Measurements from ENCODE around the gene PAH. TPM values are rescaled to one million over a fixed set of nuclear protein-coding genes. Genes with fewer than 3 reads are reported as not detected.

PAH gene
- polyA plus RNA-seq, 2 of the 4 experiments (the other 2 are of a cell fraction): not detected

GRCh38 chr12:102966200-102966863 is 49.3 kb upstream of the PAH start:
- H3K9me3 ChIP-seq: no peaks in the 10 kb centered on the region
- ATAC-seq (no peak), FAIRE-seq (no peak), DNase-seq (ENCODE audit: low read depth in 1 of 2, low spot score in 1 of 2) (no peak)
- ChIA-PET CTCF (interaction anchor here (1.0 kb wide), 1 partner anchor 10 kb away, joined by 3 read pairs; no protein-coding TSS in a partner anchor), POLR2A (no interaction called here)
- 0 out of 3 replicates have a peak, but pooled peaks cover 4% of the 10 kb centered on the region for H3K4me1 ChIP-seq
- H3K27ac ChIP-seq: no peak overlapping the region
- H3K4me3 ChIP-seq: no peak overlapping the region
- no peak overlapping the region for H3K4me2 ChIP-seq
- TF ChIP-seq ATOH8 (CRISPR knock-in tag; IDR thresholded peaks at IDR 0.05; ENCODE audit: low read depth) (no peak), CBX2 (IDR thresholded peaks at IDR 0.05; ENCODE audit: borderline replicate concordance, low read depth) (no peak), RCOR1 (IDR thresholded peaks at IDR 0.05; ENCODE audit: low read depth, low read length) (no peak), CHD2 (IDR thresholded peaks at IDR 0.05; ENCODE audit: low read length, partially characterized antibody) (no peak), TP53 (CRISPR knock-in tag; IDR thresholded peaks at IDR 0.05) (no peak), TFCP2L1 (CRISPR knock-in tag; IDR thresholded peaks at IDR 0.05) (no peak)
- 52% methylated on average over 10 of the region's 12 CpGs for WGBS (ENCODE audit: missing lambda C conversion rate)

DNA sequence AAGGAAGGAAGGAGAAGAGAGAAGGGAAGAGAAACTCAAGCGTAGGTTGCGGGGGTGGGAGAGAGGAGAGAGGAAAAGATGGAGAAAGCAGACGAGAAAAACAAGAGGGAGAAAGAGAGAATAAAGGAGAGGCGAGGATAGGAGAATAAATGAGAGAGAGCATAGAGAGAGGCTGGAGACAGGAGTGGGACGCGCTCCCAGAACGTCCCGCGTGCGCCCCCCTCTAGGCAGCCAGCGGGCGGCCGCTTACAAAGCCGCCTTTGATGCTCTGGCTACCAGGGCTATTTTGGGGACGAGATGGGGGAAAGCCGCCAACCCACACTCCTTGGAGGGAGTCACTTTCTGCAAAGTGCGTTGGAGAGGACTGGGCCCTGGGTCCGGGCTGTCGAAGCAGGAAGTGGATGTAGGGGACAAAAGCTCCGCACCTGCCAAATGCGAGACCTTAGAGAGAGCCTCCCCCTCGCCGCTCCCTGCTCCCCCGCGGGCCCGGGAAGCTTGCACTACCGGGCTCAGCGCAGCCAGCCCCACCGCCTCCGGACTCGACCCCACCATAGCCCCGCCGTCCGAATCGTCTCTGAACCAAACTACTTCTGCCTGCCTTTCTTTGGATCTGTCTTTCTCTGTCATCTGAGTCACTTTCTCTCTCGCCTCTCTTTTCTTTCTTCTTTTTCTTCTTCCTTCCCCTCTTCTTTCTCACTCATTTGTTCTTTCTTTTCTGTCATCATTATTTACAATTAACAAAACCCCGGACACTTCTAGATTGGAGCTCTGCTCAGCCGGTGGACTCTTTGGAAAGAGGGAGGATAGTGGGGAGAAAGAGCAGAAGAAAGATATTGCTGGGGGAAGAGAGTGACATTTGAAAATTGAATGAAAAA is 48.5 kb upstream of the PAH start:
- H3K9me3 ChIP-seq: no peaks in the 10 kb centered on the region
- H3K4me2 ChIP-seq: peak overlapping the region; percentile 52
- ChIA-PET POLR2A (no interaction called here), CTCF (interaction anchor here (1.0 kb wide), 1 partner anchor 10 kb away, joined by 3 read pairs; no protein-coding TSS in a partner anchor)
- H3K27ac ChIP-seq: no peak overlapping the region
- ATAC-seq (peak; percentile 10 to 60; a peak in 3 of 6 replicates), DNase-seq (ENCODE audit: low read depth in 1 of 2, low spot score in 1 of 2) (no peak), FAIRE-seq (no peak)
- no peak for TF ChIP-seq MAFK (IDR thresholded peaks at IDR 0.05; ENCODE audit: partially characterized antibody)
- TF ChIP-seq, protein P1, sequence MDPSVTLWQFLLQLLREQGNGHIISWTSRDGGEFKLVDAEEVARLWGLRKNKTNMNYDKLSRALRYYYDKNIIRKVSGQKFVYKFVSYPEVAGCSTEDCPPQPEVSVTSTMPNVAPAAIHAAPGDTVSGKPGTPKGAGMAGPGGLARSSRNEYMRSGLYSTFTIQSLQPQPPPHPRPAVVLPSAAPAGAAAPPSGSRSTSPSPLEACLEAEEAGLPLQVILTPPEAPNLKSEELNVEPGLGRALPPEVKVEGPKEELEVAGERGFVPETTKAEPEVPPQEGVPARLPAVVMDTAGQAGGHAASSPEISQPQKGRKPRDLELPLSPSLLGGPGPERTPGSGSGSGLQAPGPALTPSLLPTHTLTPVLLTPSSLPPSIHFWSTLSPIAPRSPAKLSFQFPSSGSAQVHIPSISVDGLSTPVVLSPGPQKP (IDR thresholded peaks at IDR 0.05; ENCODE audit: low read depth, low read length): no peak
- TF ChIP-seq RAD21 (conservative IDR thresholded peaks at IDR 0.05 in 1 of 2, IDR thresholded peaks at IDR 0.05 in 1 of 2): no peak
- TF ChIP-seq, protein P2, sequence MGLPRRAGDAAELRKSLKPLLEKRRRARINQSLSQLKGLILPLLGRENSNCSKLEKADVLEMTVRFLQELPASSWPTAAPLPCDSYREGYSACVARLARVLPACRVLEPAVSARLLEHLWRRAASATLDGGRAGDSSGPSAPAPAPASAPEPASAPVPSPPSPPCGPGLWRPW (IDR thresholded peaks at IDR 0.05): no peak
- TF ChIP-seq CBX2 (IDR thresholded peaks at IDR 0.05; ENCODE audit: borderline replicate concordance, low read depth): no peak
- TF ChIP-seq MYC (IDR thresholded peaks at IDR 0.05; ENCODE audit: borderline replicate concordance, low read length): no peak
- 23% methylated on average over 38 of the region's 38 CpGs for WGBS (ENCODE audit: missing lambda C conversion rate)
- peak overlapping the region; percentile 27; the same call in 2 of the 3 replicates for H3K4me3 ChIP-seq
- 0 out of 3 replicates have a peak, but pooled peaks cover 4% of the 10 kb centered on the region for H3K4me1 ChIP-seq

DNA sequence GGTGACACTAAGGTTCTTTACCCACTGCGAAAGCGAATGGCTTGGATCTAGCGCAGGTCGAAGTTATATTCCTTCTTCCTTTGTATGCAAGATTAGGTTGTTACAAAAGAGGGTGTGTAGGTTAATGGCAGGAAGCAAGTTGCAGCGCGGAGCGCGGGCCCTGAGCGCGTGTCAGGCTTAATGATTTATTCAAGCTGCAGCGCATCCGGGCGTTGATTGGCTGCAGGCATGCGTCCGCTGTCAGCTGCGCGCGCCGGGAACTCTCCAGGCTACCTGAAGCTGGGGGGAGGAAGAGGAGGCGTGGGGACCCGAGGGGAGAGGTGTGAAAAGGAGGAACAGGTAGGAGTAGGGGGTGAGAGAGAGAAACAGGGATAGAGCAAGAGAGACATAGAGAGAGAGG is 47.8 kb upstream of the PAH start:
- ChIA-PET CTCF (no interaction called here), POLR2A (no interaction called here)
- DNase-seq (ENCODE audit: low read depth in 1 of 2, low spot score in 1 of 2) (peak; percentile 26 to 33), FAIRE-seq (no peak), ATAC-seq (peak; percentile 58 to 71; a peak in 5 of 6 replicates)
- WGBS (ENCODE audit: missing lambda C conversion rate): 14% methylated on average over 21 of the region's 21 CpGs
- peak overlapping the region; percentile 52 for H3K4me2 ChIP-seq
- no peaks in the 10 kb centered on the region for H3K9me3 ChIP-seq
- 0 out of 3 replicates have a peak, but pooled peaks cover 4% of the 10 kb centered on the region for H3K4me1 ChIP-seq
- H3K27ac ChIP-seq: no peak overlapping the region
- H3K4me3 ChIP-seq: peak overlapping the region; percentile 27
- TF ChIP-seq CHD2 (IDR thresholded peaks at IDR 0.05; ENCODE audit: low read length, partially characterized antibody) (no peak), HOXB13 (CRISPR knock-in tag; IDR thresholded peaks at IDR 0.05; ENCODE audit: low read depth) (no peak), RCOR1 (IDR thresholded peaks at IDR 0.05; ENCODE audit: low read depth, low read length) (no peak), HMGXB4 (CRISPR knock-in tag; IDR thresholded peaks at IDR 0.05; ENCODE audit: borderline replicate concordance) (no peak), KDM1A (IDR thresholded peaks at IDR 0.05; ENCODE audit: low read depth) (no peak), ZSCAN20 (CRISPR knock-in tag; IDR thresholded peaks at IDR 0.05) (no peak), CEBPB (IDR thresholded peaks at IDR 0.05) (no peak), PBX3 (IDR thresholded peaks at IDR 0.05) (no peak), FOXS1 (CRISPR knock-in tag; IDR thresholded peaks at IDR 0.05) (no peak), HOXA7 (CRISPR knock-in tag; IDR thresholded peaks at IDR 0.05) (no peak), EHF (CRISPR knock-in tag; IDR thresholded peaks at IDR 0.05) (no peak), MAZ (IDR thresholded peaks at IDR 0.05; ENCODE audit: borderline replicate concordance, low read depth, low read length) (no peak), CBX8 (IDR thresholded peaks at IDR 0.05) (no peak), EP300 (IDR thresholded peaks at IDR 0.05) (no peak)
- TF ChIP-seq, protein P2 (IDR thresholded peaks at IDR 0.05): no peak
